HUES6 (cell line): ENCODE results near the gene IGF2BP2.

Experiments
- H3K27ac ChIP-seq: 2 replicates; pipeline ENCODE4 v1.7.0; 2013; ENCODE audit warnings: low read depth, mild to moderate bottlenecking, low read length, inconsistent platforms
- H3K27me3 ChIP-seq: 2 replicates; pipeline ENCODE4 v1.6.1; 2013; ENCODE audit warnings: low read length; ENCODE audit not compliant: control insufficient read depth, insufficient read depth
- H3K36me3 ChIP-seq: 2 replicates; pipeline ENCODE4 v1.6.1; 2013; ENCODE audit warnings: low read length; ENCODE audit not compliant: control insufficient read depth, insufficient read depth
- H3K4me1 ChIP-seq: 2 replicates; pipeline ENCODE4 v1.6.1; 2013; ENCODE audit warnings: low read length; ENCODE audit not compliant: control insufficient read depth, insufficient read depth
- H3K4me3 ChIP-seq: 2 replicates; pipeline ENCODE4 v1.5.1; 2013; ENCODE audit warnings: low read depth, low read length
- H3K9ac ChIP-seq: one replicate; pipeline ENCODE4 v1.6.1; 2013; ENCODE audit warnings: mild to moderate bottlenecking, low read length
- H3K9me3 ChIP-seq: 2 replicates; pipeline ENCODE4 v1.6.1; 2013; ENCODE audit warnings: low read depth, low read length; ENCODE audit not compliant: control insufficient read depth, insufficient read depth

The IGF2BP2 gene

DNA sequence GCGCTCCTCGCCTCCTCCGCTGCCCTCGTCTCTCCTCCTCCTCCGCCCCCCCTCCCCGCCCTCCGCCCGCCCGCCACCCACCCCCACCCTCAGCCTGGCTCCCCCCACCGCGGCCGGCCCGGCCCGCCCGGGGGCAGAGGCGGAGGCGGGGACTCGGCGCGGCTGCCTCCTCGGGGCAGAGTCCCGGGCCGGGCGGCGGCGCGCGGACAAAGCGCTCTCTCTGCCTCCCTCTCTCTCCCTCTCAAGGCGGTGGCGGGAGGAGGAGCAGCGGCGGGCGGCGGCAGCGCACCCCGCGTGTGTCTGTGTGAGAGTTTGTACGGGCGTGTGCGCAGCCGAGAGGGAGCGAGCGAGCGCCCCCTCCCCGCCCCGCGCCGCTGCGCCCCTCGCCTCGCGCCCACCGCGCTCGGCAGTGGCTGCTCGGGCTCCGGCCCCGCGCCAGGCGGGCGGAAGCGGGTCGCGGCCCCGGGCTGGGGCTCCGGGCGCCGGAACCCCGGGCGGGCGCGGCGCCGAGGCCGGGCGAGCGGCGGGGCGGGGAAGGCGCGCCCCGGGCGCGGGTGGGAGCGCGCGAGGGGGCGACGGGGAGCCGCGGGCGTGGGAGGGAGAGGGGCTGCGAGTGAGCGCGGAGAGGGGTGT, at the start of gene IGF2BP2:
TSS of gene IGF2BP2 (minus strand) at position 37 of the 633 bp plus-strand sequence. CDS start 82 bp downstream, outside the sequence.
- H3K36me3 ChIP-seq = peaks cover 32% of the 10 kb centered on the region
- peaks cover 32% of the 10 kb centered on the region for H3K9me3 ChIP-seq
- H3K27me3 ChIP-seq = no peaks in the 10 kb centered on the region; the same call in 1 of the 2 replicates
- H3K4me1 ChIP-seq = peaks cover 22% of the 10 kb centered on the region
- peak within 1 kb of the TSS; percentile 96 for H3K27ac ChIP-seq
- peak within 1 kb of the TSS; percentile 91 for H3K9ac ChIP-seq
- H3K4me3 ChIP-seq = peak within 1 kb of the TSS; percentile 97

DNA sequence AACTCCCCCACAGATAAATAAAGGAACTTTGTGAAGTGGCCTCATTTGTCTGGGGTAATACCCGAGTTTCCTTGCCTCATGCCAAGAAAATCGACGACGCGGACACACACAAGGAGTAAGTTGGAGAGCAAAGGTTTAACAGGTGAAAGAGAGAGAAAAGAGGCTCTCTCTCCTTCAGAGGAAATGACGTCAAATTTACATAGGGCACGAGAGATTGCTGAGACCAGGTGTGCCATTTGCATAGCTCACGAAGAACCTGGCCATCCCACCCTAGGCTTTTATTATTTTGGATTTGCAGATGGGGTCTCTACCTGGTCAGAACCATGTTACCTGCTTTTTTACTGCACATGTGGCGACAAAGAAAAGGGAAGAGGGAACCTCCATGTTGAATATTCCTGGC, 49.3 kb upstream of the IGF2BP2 start:
- H3K4me1 ChIP-seq = no peaks in the 10 kb centered on the region
- H3K9me3 ChIP-seq = no peaks in the 10 kb centered on the region
- no peak overlapping the region for H3K9ac ChIP-seq
- H3K4me3 ChIP-seq = no peak overlapping the region
- no peaks in the 10 kb centered on the region for H3K36me3 ChIP-seq
- no peak overlapping the region for H3K27ac ChIP-seq
- H3K27me3 ChIP-seq = no peaks in the 10 kb centered on the region

GRCh38 chr3:185867650-185868049, 42.8 kb upstream of the IGF2BP2 start:
- no peak overlapping the region for H3K4me3 ChIP-seq
- H3K9me3 ChIP-seq = no peaks in the 10 kb centered on the region
- no peak overlapping the region for H3K9ac ChIP-seq
- no peaks in the 10 kb centered on the region for H3K27me3 ChIP-seq
- no peak overlapping the region for H3K27ac ChIP-seq
- no peaks in the 10 kb centered on the region for H3K4me1 ChIP-seq
- H3K36me3 ChIP-seq = no peaks in the 10 kb centered on the region

- Histone ChIP-seq H3K36me3 (no peaks in the 10 kb centered on the region), H3K9me3 (no peaks in the 10 kb centered on the region), H3K4me1 (no peaks in the 10 kb centered on the region), H3K27ac (no peak overlapping the region), H3K27me3 (no peaks in the 10 kb centered on the region), H3K4me3 (no peak overlapping the region), H3K9ac (no peak overlapping the region)
These were observed 42.2 kb upstream of the IGF2BP2 start for GRCh38 chr3:185866995-185867394.

- no peak overlapping the region for H3K9ac ChIP-seq
- no peaks in the 10 kb centered on the region for H3K36me3 ChIP-seq
- no peaks in the 10 kb centered on the region for H3K4me1 ChIP-seq
- H3K4me3 ChIP-seq = no peak overlapping the region
- no peaks in the 10 kb centered on the region for H3K9me3 ChIP-seq
- no peaks in the 10 kb centered on the region for H3K27me3 ChIP-seq
- no peak overlapping the region for H3K27ac ChIP-seq
These were observed 41.7 kb upstream of the IGF2BP2 start for GRCh38 chr3:185866555-185866954.

- Histone ChIP-seq H3K4me3 (no peak overlapping the region), H3K9ac (no peak overlapping the region), H3K9me3 (no peaks in the 10 kb centered on the region), H3K4me1 (no peaks in the 10 kb centered on the region), H3K27ac (no peak overlapping the region), H3K27me3 (no peaks in the 10 kb centered on the region), H3K36me3 (no peaks in the 10 kb centered on the region)
These were observed 40.4 kb upstream of the IGF2BP2 start for GRCh38 chr3:185865247-185865646.

GRCh38 chr3:185864767-185865166, 39.9 kb upstream of the IGF2BP2 start:
- H3K4me3 ChIP-seq = no peak overlapping the region
- no peaks in the 10 kb centered on the region for H3K9me3 ChIP-seq
- no peaks in the 10 kb centered on the region for H3K27me3 ChIP-seq
- H3K9ac ChIP-seq = no peak overlapping the region
- no peaks in the 10 kb centered on the region for H3K4me1 ChIP-seq
- no peak overlapping the region for H3K27ac ChIP-seq
- no peaks in the 10 kb centered on the region for H3K36me3 ChIP-seq

DNA sequence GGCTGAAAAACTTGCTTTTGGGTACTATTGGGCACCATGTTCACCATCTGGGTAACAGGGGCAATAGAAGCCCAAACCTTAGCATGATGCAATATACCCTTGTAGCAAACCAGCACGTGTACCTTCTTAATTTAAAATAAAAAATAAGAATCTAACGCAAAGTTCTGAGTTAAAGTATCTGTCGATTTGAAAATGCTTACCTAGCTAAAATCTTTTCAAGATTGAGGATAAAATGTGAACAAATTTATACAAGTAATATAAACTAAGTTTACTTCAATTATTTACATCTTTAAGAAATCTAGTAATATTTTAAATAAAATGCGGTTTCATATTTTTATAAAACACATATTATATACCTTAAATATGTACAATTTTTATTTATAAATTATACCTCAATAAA, 38.1 kb upstream of the IGF2BP2 start:
- no peak overlapping the region for H3K4me3 ChIP-seq
- no peak overlapping the region for H3K27ac ChIP-seq
- no peaks in the 10 kb centered on the region for H3K9me3 ChIP-seq

DNA sequence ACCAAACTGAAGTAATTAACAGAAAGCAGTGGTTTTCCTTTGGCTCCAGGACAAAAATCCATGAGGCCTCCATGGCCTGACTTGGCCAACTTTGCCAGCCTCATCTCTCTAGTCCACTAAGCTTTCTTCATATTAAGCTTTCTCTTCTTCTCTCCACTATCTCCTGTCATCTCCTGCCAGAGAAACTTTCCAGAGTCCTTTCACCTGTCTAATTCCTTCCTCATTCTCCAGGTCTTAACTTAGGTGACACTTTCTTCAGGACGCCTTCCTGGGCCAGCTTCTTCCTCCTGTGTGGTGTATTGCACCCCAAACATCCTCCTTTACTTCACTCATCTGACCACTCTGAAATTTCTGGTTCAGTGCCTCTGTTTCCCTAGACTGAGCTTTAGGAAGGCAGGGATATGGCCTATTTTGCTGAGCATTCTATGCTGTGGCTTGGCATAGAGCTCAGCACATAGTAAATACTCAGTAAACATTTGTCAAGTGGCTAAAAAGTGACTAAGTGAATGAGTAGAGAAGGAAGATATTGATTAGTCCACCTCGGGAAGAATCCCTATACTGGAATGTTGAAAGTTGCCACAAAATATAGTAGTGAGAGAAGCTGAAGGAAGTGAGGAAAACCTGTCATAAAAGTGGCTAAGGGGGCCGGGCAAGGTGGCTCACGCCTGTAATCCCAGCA, 34.6 kb upstream of the IGF2BP2 start:
- Histone ChIP-seq H3K27me3 (no peaks in the 10 kb centered on the region), H3K4me3 (no peak overlapping the region), H3K9me3 (peaks cover 10% of the 10 kb centered on the region), H3K27ac (no peak overlapping the region), H3K36me3 (no peaks in the 10 kb centered on the region), H3K4me1 (no peaks in the 10 kb centered on the region), H3K9ac (no peak overlapping the region)

More for the DNA sequence above, 38.1 kb upstream of the IGF2BP2 start:
- no peaks in the 10 kb centered on the region for H3K4me1 ChIP-seq
- no peak overlapping the region for H3K9ac ChIP-seq
- no peaks in the 10 kb centered on the region for H3K36me3 ChIP-seq
- no peaks in the 10 kb centered on the region for H3K27me3 ChIP-seq

DNA sequence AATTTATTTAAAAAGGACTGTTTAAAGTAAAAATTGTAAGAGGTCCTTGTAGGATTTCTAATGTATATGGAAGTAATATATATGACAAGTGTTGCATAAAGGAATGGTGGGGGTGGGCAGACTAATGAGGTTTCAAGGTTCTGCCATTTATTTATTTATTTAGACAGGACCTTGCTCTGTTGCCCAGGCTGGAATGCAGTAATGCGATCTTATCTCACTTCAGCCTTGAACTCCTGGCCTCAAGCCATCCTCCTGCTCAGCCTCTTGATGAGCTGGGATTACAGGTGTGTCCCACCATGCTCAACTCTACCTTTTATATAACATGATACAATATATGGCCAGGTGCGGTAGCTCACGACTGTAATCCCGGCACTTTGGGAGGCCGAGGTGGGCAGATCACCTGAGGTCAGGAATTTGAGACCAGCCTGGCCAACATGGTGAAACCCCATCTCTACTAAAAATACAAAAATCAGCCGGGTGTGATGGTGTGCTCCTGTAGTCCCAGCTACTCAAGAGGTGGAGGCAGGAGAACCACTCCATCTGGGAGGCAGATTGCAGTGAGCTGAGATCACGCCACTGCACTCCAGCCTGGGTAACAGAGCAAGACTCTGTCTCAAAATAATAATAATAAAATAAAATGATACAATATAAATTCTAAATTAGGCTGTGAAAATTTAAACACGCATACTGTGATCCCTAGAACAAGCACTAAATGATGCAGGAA, 33.8 kb upstream of the IGF2BP2 start:
- Histone ChIP-seq H3K36me3 (no peaks in the 10 kb centered on the region), H3K4me1 (no peaks in the 10 kb centered on the region), H3K9ac (no peak overlapping the region), H3K27me3 (no peaks in the 10 kb centered on the region), H3K9me3 (peaks cover 10% of the 10 kb centered on the region), H3K4me3 (no peak overlapping the region), H3K27ac (no peak overlapping the region)

DNA sequence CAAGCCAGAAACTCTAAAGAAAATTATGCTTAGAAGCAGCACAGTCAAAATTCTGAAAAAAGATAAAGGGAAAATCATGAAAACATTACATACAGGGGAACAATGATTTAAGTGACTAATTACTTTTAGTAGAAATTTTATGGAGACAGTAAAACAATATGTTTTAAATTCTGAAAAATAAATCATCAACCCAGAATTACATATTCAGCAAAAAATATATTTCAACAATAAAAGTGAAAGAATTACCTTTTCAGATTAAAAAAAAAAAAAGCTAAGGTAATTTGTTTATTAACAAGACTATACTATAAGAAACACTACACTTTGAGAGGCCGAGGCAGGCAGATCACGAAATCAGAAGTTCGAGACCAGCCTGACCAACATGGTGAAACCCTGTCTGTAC, 32.4 kb upstream of the IGF2BP2 start:
- Histone ChIP-seq H3K9ac (no peak overlapping the region), H3K36me3 (no peaks in the 10 kb centered on the region), H3K27ac (no peak overlapping the region), H3K27me3 (no peaks in the 10 kb centered on the region), H3K9me3 (peaks cover 10% of the 10 kb centered on the region), H3K4me1 (no peaks in the 10 kb centered on the region), H3K4me3 (no peak overlapping the region)
